ENCODE data around the gene FLNB.

Gene FLNB

DNA sequence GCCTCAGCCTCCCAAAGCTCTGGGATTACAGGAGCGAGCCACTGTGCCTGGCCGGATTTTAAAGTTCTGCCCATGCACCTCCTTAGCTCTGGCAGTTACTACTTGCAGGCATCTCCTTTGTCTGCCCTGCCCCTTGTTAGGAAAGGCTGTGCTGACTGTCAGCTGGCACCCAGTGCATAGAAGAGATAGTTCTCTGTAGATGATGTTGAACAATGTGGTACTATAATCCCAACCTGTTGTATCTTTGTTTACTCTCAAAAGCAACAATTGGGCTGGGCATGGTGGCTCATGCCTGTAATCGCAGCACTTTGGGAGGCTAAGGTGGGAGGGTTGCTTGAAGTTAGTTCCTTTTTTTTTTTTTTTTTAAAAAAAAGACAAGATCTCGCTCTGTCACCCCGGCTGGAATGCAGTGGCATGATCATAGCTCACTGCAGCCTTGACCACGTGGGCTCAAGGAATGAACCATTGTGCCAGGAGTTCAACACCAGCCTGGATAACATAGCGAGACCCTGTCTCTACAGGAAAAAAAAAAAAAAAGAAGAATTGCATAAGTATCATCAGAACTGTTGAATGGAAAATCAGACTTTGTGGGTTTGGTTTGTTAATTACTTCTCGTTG is 30.6 kb downstream of the FLNB start:
- H3K9ac ChIP-seq (ENCODE audit: low read depth, low read length, poor library complexity), result no peak overlapping the region
- no peak overlapping the region for H2AK5ac ChIP-seq (ENCODE audit: low read depth, low read length)
- no peaks in the 10 kb centered on the region for H3K27me3 ChIP-seq (ENCODE audit: control insufficient read depth in 3 of 3, insufficient read depth in 3 of 3, low read depth in 1 of 3, low read length in 3 of 3)
- WGBS, 2 donors (ENCODE audit: extremely low coverage in 2 of 2, insufficient read length in 2 of 2, insufficient replicate concordance in 1 of 2), result no CpG with 5 or more reads among the region's 8 CpGs
- H2BK12ac ChIP-seq (ENCODE audit: low read length), result no peak overlapping the region
- H4K91ac ChIP-seq (ENCODE audit: low read depth, low read length, poor library complexity), result no peak overlapping the region
- H3K23ac ChIP-seq (ENCODE audit: low read depth, low read length, poor library complexity), result no peak overlapping the region
- H2BK120ac ChIP-seq (ENCODE audit: low read depth, low read length), result no peak overlapping the region
- no peak overlapping the region for H3K14ac ChIP-seq (ENCODE audit: low read length)
- peaks cover 8 to 14% of the 10 kb centered on the region in 2 donors for H3K4me1 ChIP-seq (ENCODE audit: control insufficient read depth in 2 of 2, insufficient read depth in 1 of 2, low read depth in 1 of 2, low read length in 2 of 2)
- H3K79me1 ChIP-seq (ENCODE audit: low read depth, low read length), result no peaks in the 10 kb centered on the region
- no peak overlapping the region for H4K8ac ChIP-seq (ENCODE audit: low read depth, low read length)
- no peak overlapping the region for H3K18ac ChIP-seq (ENCODE audit: low read length)
- H3K4ac ChIP-seq (ENCODE audit: low read length), result no peak overlapping the region
- no peak overlapping the region for H3K4me3 ChIP-seq (ENCODE audit: low read length in 2 of 2)
- no peak overlapping the region for H2BK5ac ChIP-seq (ENCODE audit: low read length)
- H3K36me3 ChIP-seq (replicated peaks in 1 of 2; ENCODE audit: control insufficient read depth in 2 of 2, insufficient read depth in 2 of 2, low read length in 2 of 2), result no peaks in the 10 kb centered on the region
- H2AFZ ChIP-seq (ENCODE audit: low read length), result no peak overlapping the region
- no peak overlapping the region for H3K27ac ChIP-seq (replicated peaks; ENCODE audit: low read length)
- no peaks in the 10 kb centered on the region for H3K9me3 ChIP-seq (replicated peaks in 1 of 2; ENCODE audit: control insufficient read depth in 2 of 2, insufficient read depth in 1 of 2, low read depth in 1 of 2, low read length in 2 of 2)
- no peak overlapping the region for H2BK15ac ChIP-seq (ENCODE audit: low read length)
- DNase-seq (ENCODE audit: low spot score), result no peak
- H3K4me2 ChIP-seq (ENCODE audit: insufficient read depth, low read length, poor library complexity, severe bottlenecking), result no peak overlapping the region

- H3K4me2 ChIP-seq (ENCODE audit: insufficient read depth, low read length, poor library complexity, severe bottlenecking), result no peak overlapping the region
- no peaks in the 10 kb centered on the region for H3K36me3 ChIP-seq (replicated peaks in 1 of 2; ENCODE audit: control insufficient read depth in 2 of 2, insufficient read depth in 2 of 2, low read length in 2 of 2)
- H3K4me3 ChIP-seq (ENCODE audit: low read length in 2 of 2), result no peak overlapping the region
- no peaks in the 10 kb centered on the region for H3K9me3 ChIP-seq (replicated peaks in 1 of 2; ENCODE audit: control insufficient read depth in 2 of 2, insufficient read depth in 1 of 2, low read depth in 1 of 2, low read length in 2 of 2)
- H3K18ac ChIP-seq (ENCODE audit: low read length), result no peak overlapping the region
- H4K8ac ChIP-seq (ENCODE audit: low read depth, low read length), result no peak overlapping the region
- no peak overlapping the region for H2BK5ac ChIP-seq (ENCODE audit: low read length)
- H3K14ac ChIP-seq (ENCODE audit: low read length), result no peak overlapping the region
- H4K91ac ChIP-seq (ENCODE audit: low read depth, low read length, poor library complexity), result no peak overlapping the region
- peaks cover 8 to 16% of the 10 kb centered on the region in 2 donors for H3K4me1 ChIP-seq (ENCODE audit: control insufficient read depth in 2 of 2, insufficient read depth in 1 of 2, low read depth in 1 of 2, low read length in 2 of 2)
- no peak overlapping the region for H3K4ac ChIP-seq (ENCODE audit: low read length)
- H2BK12ac ChIP-seq (ENCODE audit: low read length), result no peak overlapping the region
- no CpG with 5 or more reads among the region's 2 CpGs for WGBS, 2 donors (ENCODE audit: extremely low coverage in 2 of 2, insufficient read length in 2 of 2, insufficient replicate concordance in 1 of 2)
- H3K23ac ChIP-seq (ENCODE audit: low read depth, low read length, poor library complexity), result no peak overlapping the region
- H3K27ac ChIP-seq (replicated peaks; ENCODE audit: low read length), result no peak overlapping the region
- DNase-seq (ENCODE audit: low spot score), result no peak
- H3K27me3 ChIP-seq (ENCODE audit: control insufficient read depth in 3 of 3, insufficient read depth in 3 of 3, low read depth in 1 of 3, low read length in 3 of 3), result no peaks in the 10 kb centered on the region
- no peak overlapping the region for H2BK15ac ChIP-seq (ENCODE audit: low read length)
- H2AFZ ChIP-seq (ENCODE audit: low read length), result no peak overlapping the region
- no peak overlapping the region for H2BK120ac ChIP-seq (ENCODE audit: low read depth, low read length)
- H3K9ac ChIP-seq (ENCODE audit: low read depth, low read length, poor library complexity), result no peak overlapping the region
- no peaks in the 10 kb centered on the region for H3K79me1 ChIP-seq (ENCODE audit: low read depth, low read length)
- H2AK5ac ChIP-seq (ENCODE audit: low read depth, low read length), result no peak overlapping the region
Observed at GRCh38 chr3:58039601-58040000, 31.4 kb downstream of the FLNB start.

DNA sequence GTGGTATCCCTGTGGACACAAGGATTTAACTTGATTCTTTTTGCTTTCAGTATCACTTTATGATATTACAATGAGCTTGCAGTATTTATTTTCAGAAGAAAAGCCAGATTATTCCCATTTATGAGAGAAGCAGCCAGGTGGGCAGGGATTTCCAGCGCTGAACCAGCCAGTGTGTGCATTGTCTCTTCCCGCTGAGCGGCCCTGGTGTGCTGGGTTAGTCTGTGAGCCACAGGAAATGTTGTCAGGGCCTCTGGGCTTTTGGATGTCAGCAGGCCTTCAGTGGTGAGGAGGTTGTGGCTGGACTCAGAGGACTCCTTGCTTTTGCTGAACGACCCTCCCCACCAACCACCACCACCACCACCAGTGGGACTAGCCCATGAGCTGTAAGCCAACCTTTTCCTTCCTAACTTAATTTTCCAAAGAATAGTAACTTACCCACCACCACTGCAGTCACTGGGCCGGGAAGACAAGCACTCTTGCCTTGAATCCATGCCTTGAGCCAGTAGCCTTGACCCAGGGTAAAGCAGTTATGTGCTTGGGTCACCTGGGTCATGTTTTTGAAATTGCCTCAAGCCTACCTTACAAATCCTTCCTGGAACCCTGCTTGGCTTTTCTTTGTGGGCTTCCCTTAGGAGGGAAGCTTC is 33.1 kb downstream of the FLNB start:
- H3K27ac ChIP-seq (replicated peaks; ENCODE audit: low read length), result no peak overlapping the region

DNA sequence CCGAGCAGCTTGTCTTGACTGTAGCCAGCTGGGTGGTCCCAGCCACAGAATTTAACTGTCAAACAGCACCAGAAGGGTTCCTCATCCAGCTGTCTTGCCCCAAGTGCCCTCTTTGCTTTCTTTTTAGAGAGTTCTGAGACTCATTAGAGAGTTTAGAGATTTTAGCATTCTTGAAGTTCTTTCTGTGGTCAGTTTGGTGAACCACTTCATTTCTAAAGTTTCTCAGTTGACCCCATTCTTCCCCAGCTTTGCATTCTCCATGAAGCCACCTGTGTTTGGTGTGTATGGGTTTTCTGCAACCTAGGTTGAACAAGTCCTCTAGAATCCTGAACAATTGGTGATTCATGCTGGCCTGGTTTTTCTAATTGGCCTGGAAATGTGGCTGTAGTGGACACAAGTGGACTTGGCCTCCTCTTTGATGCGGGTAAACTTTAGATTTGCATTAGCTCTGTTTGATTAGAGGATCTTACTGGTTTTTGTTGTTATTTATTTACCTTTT is 33.7 kb downstream of the FLNB start:
- H3K9ac ChIP-seq (ENCODE audit: low read depth, low read length, poor library complexity), result no peak overlapping the region
- H2BK5ac ChIP-seq (ENCODE audit: low read length), result no peak overlapping the region
- H3K27me3 ChIP-seq (ENCODE audit: control insufficient read depth in 3 of 3, insufficient read depth in 3 of 3, low read depth in 1 of 3, low read length in 3 of 3), result no peaks in the 10 kb centered on the region
- peaks cover 8 to 11% of the 10 kb centered on the region in 2 donors for H3K4me1 ChIP-seq (ENCODE audit: control insufficient read depth in 2 of 2, insufficient read depth in 1 of 2, low read depth in 1 of 2, low read length in 2 of 2)
- no peak overlapping the region for H2BK15ac ChIP-seq (ENCODE audit: low read length)
- no peak overlapping the region for H3K18ac ChIP-seq (ENCODE audit: low read length)
- no peak overlapping the region for H2BK120ac ChIP-seq (ENCODE audit: low read depth, low read length)
- DNase-seq (ENCODE audit: low spot score), result no peak
- H3K79me1 ChIP-seq (ENCODE audit: low read depth, low read length), result peaks cover 3% of the 10 kb centered on the region
- no peak overlapping the region for H4K91ac ChIP-seq (ENCODE audit: low read depth, low read length, poor library complexity)
- no peak overlapping the region for H3K4me2 ChIP-seq (ENCODE audit: insufficient read depth, low read length, poor library complexity, severe bottlenecking)
- H3K27ac ChIP-seq (replicated peaks; ENCODE audit: low read length), result no peak overlapping the region
- no peaks in the 10 kb centered on the region for H3K36me3 ChIP-seq (replicated peaks in 1 of 2; ENCODE audit: control insufficient read depth in 2 of 2, insufficient read depth in 2 of 2, low read length in 2 of 2)
- no peak overlapping the region for H3K4me3 ChIP-seq (ENCODE audit: low read length in 2 of 2)
- H3K9me3 ChIP-seq (replicated peaks in 1 of 2; ENCODE audit: control insufficient read depth in 2 of 2, insufficient read depth in 1 of 2, low read depth in 1 of 2, low read length in 2 of 2), result no peaks in the 10 kb centered on the region
- no peak overlapping the region for H3K14ac ChIP-seq (ENCODE audit: low read length)
- no CpG with 5 or more reads among the region's 2 CpGs for WGBS, 2 donors (ENCODE audit: extremely low coverage in 2 of 2, insufficient read length in 2 of 2, insufficient replicate concordance in 1 of 2)
- no peak overlapping the region for H2AFZ ChIP-seq (ENCODE audit: low read length)
- no peak overlapping the region for H2BK12ac ChIP-seq (ENCODE audit: low read length)
- no peak overlapping the region for H3K23ac ChIP-seq (ENCODE audit: low read depth, low read length, poor library complexity)
- no peak overlapping the region for H4K8ac ChIP-seq (ENCODE audit: low read depth, low read length)
- H2AK5ac ChIP-seq (ENCODE audit: low read depth, low read length), result no peak overlapping the region
- no peak overlapping the region for H3K4ac ChIP-seq (ENCODE audit: low read length)

More for the DNA sequence above, 33.1 kb downstream of the FLNB start:
- no peak overlapping the region for H4K91ac ChIP-seq (ENCODE audit: low read depth, low read length, poor library complexity)
- H3K14ac ChIP-seq (ENCODE audit: low read length), result no peak overlapping the region
- peaks cover 8 to 11% of the 10 kb centered on the region in 2 donors for H3K4me1 ChIP-seq (ENCODE audit: control insufficient read depth in 2 of 2, insufficient read depth in 1 of 2, low read depth in 1 of 2, low read length in 2 of 2)
- no peak overlapping the region for H3K23ac ChIP-seq (ENCODE audit: low read depth, low read length, poor library complexity)
- no peak overlapping the region for H2AFZ ChIP-seq (ENCODE audit: low read length)
- no peak overlapping the region for H3K4me2 ChIP-seq (ENCODE audit: insufficient read depth, low read length, poor library complexity, severe bottlenecking)
- H3K9me3 ChIP-seq (replicated peaks in 1 of 2; ENCODE audit: control insufficient read depth in 2 of 2, insufficient read depth in 1 of 2, low read depth in 1 of 2, low read length in 2 of 2), result no peaks in the 10 kb centered on the region
- H3K9ac ChIP-seq (ENCODE audit: low read depth, low read length, poor library complexity), result no peak overlapping the region
- H4K8ac ChIP-seq (ENCODE audit: low read depth, low read length), result no peak overlapping the region
- H3K79me1 ChIP-seq (ENCODE audit: low read depth, low read length), result peaks cover 3% of the 10 kb centered on the region
- H2BK120ac ChIP-seq (ENCODE audit: low read depth, low read length), result no peak overlapping the region
- no peak overlapping the region for H3K18ac ChIP-seq (ENCODE audit: low read length)
- H3K36me3 ChIP-seq (replicated peaks in 1 of 2; ENCODE audit: control insufficient read depth in 2 of 2, insufficient read depth in 2 of 2, low read length in 2 of 2), result no peaks in the 10 kb centered on the region
- no peak for DNase-seq (ENCODE audit: low spot score)
- no peak overlapping the region for H2BK12ac ChIP-seq (ENCODE audit: low read length)
- H3K27me3 ChIP-seq (ENCODE audit: control insufficient read depth in 3 of 3, insufficient read depth in 3 of 3, low read depth in 1 of 3, low read length in 3 of 3), result no peaks in the 10 kb centered on the region
- WGBS, 2 donors (ENCODE audit: extremely low coverage in 2 of 2, insufficient read length in 2 of 2, insufficient replicate concordance in 1 of 2), result no CpG with 5 or more reads among the region's 5 CpGs
- no peak overlapping the region for H2BK5ac ChIP-seq (ENCODE audit: low read length)
- no peak overlapping the region for H3K4ac ChIP-seq (ENCODE audit: low read length)
- H2BK15ac ChIP-seq (ENCODE audit: low read length), result no peak overlapping the region
- no peak overlapping the region for H2AK5ac ChIP-seq (ENCODE audit: low read depth, low read length)
- no peak overlapping the region for H3K4me3 ChIP-seq (ENCODE audit: low read length in 2 of 2)

All from neuronal stem cell (in vitro differentiated cells).